RWPE2 (cell line): ENCODE results near the gene PIR.

ENCODE experiments used
- ATAC-seq: fragments of 200-7000 bp; cut with Tn5 transposase; 3 replicates; pipeline ENCODE4 v1.9.1; 2021; ENCODE audit warnings: low read depth
- DNase-seq: peaks from one replicate; pipeline ENCODE4 v3.0.0-alpha.2; 2020; ENCODE audit warnings: low spot score
- H3K27ac ChIP-seq: fragments of 450-650 bp; 2 replicates; pipeline ENCODE4 v1.5.1; 2017; ENCODE audit warnings: mild to moderate bottlenecking; ENCODE audit not compliant: poor library complexity, severe bottlenecking
- H3K27me3 ChIP-seq: fragments of 250-450 bp; sonication (Bioruptor Pico); 2 replicates; pipeline ENCODE4 v1.5.1; 2021; ENCODE audit warnings: mild to moderate bottlenecking, moderate library complexity; ENCODE audit not compliant: insufficient read depth, poor library complexity, severe bottlenecking
- H3K36me3 ChIP-seq: fragments of 250-450 bp; sonication (Bioruptor Pico); 2 replicates; pipeline ENCODE4 v1.5.1; 2020; ENCODE audit warnings: low read depth, mild to moderate bottlenecking, moderate library complexity
- H3K4me1 ChIP-seq: fragments of 250-450 bp; sonication (Bioruptor Pico); 2 replicates; pipeline ENCODE4 v1.5.1; 2021; ENCODE audit warnings: mild to moderate bottlenecking, moderate library complexity; ENCODE audit not compliant: insufficient read depth, poor library complexity, severe bottlenecking
- H3K4me3 ChIP-seq: fragments of 250-450 bp; sonication (Bioruptor Pico); 2 replicates; pipeline ENCODE4 v1.5.1; 2021; ENCODE audit warnings: mild to moderate bottlenecking, moderate library complexity; ENCODE audit not compliant: severe bottlenecking
- H3K9me3 ChIP-seq: fragments of 250-450 bp; sonication (Bioruptor Pico); 2 replicates; pipeline ENCODE4 v1.5.1; 2021; ENCODE audit warnings: mild to moderate bottlenecking, moderate library complexity; ENCODE audit not compliant: severe bottlenecking
- TF ChIP-seq, protein P1 (sequence below): fragments of 450-650 bp; IDR thresholded peaks from one replicate; pipeline ENCODE4 v1.5.1; 2017; ENCODE audit warnings: mild to moderate bottlenecking, moderate library complexity; ENCODE audit not compliant: poor library complexity, severe bottlenecking

The PIR gene

DNA sequence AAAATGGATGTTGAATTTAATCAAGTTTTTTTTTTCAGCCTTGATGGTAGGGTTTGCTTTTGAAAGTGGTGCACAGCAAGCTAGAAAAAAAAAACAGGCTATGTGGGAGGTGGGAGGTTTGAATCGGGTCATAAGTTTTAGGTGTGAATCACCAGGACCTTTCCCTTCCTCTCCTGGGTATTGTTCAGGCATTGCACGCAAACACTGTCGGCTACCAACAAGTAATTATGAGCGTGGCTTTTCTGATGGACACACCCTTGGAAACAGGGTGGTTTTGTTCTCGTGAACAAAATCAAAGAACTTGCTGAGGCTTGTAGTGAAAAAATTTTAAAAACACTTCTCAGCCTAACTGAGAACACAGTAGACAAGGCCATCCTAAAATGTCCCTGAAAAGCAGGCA, 18.1 kb downstream of the PIR start:
- TF ChIP-seq, protein P1, sequence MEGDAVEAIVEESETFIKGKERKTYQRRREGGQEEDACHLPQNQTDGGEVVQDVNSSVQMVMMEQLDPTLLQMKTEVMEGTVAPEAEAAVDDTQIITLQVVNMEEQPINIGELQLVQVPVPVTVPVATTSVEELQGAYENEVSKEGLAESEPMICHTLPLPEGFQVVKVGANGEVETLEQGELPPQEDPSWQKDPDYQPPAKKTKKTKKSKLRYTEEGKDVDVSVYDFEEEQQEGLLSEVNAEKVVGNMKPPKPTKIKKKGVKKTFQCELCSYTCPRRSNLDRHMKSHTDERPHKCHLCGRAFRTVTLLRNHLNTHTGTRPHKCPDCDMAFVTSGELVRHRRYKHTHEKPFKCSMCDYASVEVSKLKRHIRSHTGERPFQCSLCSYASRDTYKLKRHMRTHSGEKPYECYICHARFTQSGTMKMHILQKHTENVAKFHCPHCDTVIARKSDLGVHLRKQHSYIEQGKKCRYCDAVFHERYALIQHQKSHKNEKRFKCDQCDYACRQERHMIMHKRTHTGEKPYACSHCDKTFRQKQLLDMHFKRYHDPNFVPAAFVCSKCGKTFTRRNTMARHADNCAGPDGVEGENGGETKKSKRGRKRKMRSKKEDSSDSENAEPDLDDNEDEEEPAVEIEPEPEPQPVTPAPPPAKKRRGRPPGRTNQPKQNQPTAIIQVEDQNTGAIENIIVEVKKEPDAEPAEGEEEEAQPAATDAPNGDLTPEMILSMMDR = no peak
- DNase-seq (no peak), ATAC-seq (peak; percentile 78)
- H3K9me3 ChIP-seq = no peaks in the 10 kb centered on the region
- no peaks in the 10 kb centered on the region for H3K36me3 ChIP-seq
- H3K4me3 ChIP-seq = no peak overlapping the region
- H3K4me1 ChIP-seq = peaks cover 12% of the 10 kb centered on the region
- peak overlapping the region; percentile 30 for H3K27ac ChIP-seq
- no peaks in the 10 kb centered on the region for H3K27me3 ChIP-seq

DNA sequence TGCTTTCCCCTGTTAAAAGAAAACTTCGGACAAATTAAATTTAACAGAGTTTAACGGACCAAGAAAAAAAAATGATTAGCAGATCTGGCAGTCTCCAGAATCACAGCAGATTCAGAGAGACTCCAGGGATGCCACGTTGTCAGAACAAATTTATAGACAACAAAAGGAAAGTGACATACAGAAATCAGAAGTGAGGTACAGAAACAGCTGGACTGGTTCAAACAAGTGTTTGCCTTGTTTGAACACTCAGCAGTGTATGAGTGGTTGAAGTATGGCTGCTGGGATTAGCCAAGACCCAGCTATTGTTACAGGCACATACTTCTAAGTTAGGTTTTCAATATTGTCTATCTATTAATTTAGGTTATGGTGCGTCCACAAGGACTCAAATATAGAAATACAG, 19.1 kb downstream of the PIR start:
- no peaks in the 10 kb centered on the region for H3K9me3 ChIP-seq
- no peak for ATAC-seq
- no peak for DNase-seq
- TF ChIP-seq, protein P1 = no peak
- no peaks in the 10 kb centered on the region for H3K36me3 ChIP-seq
- no peaks in the 10 kb centered on the region for H3K27me3 ChIP-seq
- peak overlapping the region; percentile 30 for H3K27ac ChIP-seq
- no peak overlapping the region for H3K4me3 ChIP-seq
- peaks cover 12% of the 10 kb centered on the region for H3K4me1 ChIP-seq

DNA sequence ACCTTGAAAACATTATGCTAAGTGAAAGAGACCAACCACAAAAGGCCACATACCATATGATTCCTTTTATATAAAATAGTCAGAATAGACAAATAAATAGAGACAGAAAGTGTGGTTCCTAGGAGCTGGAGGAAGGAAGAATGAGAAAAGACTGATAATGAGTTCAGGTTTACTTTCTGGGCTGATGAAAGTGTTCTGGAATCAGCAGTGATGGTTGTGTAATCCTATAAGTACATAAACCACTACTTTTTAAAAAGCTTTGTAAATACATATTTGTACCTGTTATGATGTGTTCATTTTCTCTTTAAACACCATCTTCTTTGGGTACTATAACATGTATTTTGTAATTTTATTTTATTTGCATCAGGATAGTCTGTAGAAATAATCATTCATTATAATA, 20.6 kb downstream of the PIR start:
- no peaks in the 10 kb centered on the region for H3K9me3 ChIP-seq
- ATAC-seq = no peak
- H3K4me3 ChIP-seq = no peak overlapping the region
- H3K4me1 ChIP-seq = peaks cover 12% of the 10 kb centered on the region
- no peak overlapping the region for H3K27ac ChIP-seq
- no peaks in the 10 kb centered on the region for H3K27me3 ChIP-seq
- H3K36me3 ChIP-seq = no peaks in the 10 kb centered on the region
- TF ChIP-seq, protein P1 = no peak
- no peak for DNase-seq

DNA sequence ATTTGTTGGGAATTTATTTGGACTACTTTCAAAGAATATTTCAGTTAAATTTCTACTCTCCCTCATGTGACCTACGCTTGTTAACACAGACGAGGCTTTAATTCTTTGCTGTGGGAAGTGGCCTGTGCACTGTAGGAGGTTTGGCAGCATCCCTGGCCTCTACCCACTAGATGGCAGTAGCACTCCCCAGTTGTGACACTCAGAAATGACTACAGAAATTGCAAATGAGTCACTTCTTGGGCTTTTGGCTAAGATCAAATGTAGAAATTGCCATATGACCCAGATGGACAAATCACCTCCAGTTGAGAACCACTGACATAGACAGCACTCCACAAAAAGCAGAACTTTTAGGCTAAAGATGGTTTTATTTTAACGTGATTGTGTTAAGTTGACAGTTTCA, 22.1 kb downstream of the PIR start:
- ATAC-seq = peak; percentile 77
- Histone ChIP-seq H3K4me1 (peaks cover 12% of the 10 kb centered on the region), H3K27ac (no peak overlapping the region), H3K27me3 (no peaks in the 10 kb centered on the region), H3K4me3 (no peak overlapping the region), H3K36me3 (no peaks in the 10 kb centered on the region), H3K9me3 (no peaks in the 10 kb centered on the region)
- no peak for DNase-seq
- TF ChIP-seq, protein P1 = peak; percentile 76

DNA sequence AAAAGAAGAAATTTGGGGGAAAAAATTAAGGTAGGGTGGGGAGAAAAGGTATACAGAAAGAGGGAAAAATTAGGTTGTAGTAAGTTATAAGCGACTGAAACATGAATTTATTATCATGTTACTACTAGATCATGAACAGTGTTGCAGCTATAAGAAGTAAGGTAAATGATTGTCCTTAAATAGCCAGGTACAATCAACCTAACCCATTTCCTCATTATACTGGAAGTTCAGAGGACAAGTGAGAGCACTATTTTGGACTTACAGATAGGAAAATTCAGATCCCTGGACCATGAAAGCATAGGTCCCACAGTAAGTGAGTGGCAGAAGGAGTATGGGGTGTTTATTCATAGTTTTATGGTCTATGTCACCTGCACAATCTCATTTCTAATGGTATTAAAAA, 23.5 kb downstream of the PIR start:
- H3K4me1 ChIP-seq = peaks cover 3% of the 10 kb centered on the region
- H3K9me3 ChIP-seq = no peaks in the 10 kb centered on the region
- ATAC-seq (no peak), DNase-seq (no peak)
- TF ChIP-seq, protein P1 = no peak
- H3K4me3 ChIP-seq = no peak overlapping the region
- H3K36me3 ChIP-seq = no peaks in the 10 kb centered on the region
- no peaks in the 10 kb centered on the region for H3K27me3 ChIP-seq
- no peak overlapping the region for H3K27ac ChIP-seq
